GM11168 (cell line): ENCODE measurements around the gene EPHA4.

Experiments
- in situ Hi-C: fragments of 300-500 bp; cut with MboI; formaldehyde crosslinking; loops from one replicate; pipeline ENCODE4 v1.12.0; 2022; ENCODE audit warnings: low sequenced_read_pairs; ENCODE audit not compliant: unreplicated experiment

EPHA4 gene

GRCh38 chr2:221546505-221547225 is 25.4 kb downstream of the EPHA4 start:
- in situ Hi-C loops, result no loop called here

GRCh38 chr2:221541131-221541735 is 30.9 kb downstream of the EPHA4 start:
- in situ Hi-C loops, result no loop called here

- in situ Hi-C loops, result no loop called here
These were observed 32.9 kb downstream of the EPHA4 start for GRCh38 chr2:221539246-221539645.

- in situ Hi-C loops, result no loop called here
These were observed 36.3 kb downstream of the EPHA4 start for GRCh38 chr2:221535824-221536223.

- in situ Hi-C loops, result no loop called here
These were observed 38.8 kb downstream of the EPHA4 start for GRCh38 chr2:221533299-221533698.

DNA sequence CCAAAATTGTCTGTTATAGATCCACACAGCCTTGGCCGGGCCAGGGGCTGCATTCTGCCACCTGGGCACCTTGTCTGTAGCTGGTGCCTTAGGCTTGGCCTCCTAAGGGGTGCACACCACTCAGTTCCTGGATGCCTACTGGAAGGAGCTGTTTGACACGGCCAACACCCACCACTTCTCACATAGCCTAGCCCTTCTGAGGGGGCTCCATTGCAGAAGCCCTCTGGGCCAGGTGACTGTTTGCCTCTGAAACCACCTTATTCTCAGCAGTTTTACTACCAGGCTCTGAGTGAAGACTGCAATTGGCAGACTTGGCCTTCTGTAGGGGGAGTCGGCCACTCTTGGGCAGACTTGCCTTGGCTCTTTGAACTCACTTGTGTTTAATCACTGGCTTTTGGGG is 39.5 kb downstream of the EPHA4 start:
- in situ Hi-C loops, result no loop called here

DNA sequence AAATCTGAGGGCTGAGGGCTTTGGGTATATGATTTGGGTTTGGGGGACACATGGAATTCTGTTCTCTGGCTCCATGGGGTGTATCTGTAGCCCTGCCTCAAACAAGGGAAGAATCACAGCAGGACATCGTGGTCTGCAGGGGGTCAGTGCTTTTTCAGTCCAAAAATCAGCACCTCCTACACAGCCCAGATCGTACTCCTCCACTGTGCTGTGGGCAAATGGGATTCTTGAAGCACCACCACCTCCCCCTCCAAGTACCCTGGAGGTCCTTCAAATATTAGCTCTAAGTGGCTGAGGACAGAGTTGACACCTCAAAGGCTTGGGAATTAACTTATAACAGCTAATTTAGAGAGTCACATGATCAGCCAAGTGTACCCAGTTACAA is 41.5 kb downstream of the EPHA4 start:
- in situ Hi-C loops, result no loop called here

- in situ Hi-C loops, result no loop called here
These were observed 42.0 kb downstream of the EPHA4 start for GRCh38 chr2:221529943-221530652.

- in situ Hi-C loops, result no loop called here
These were observed 42.7 kb downstream of the EPHA4 start for GRCh38 chr2:221529177-221529942.

- in situ Hi-C loops, result no loop called here
These were observed 44.3 kb downstream of the EPHA4 start for GRCh38 chr2:221527776-221528309.

DNA sequence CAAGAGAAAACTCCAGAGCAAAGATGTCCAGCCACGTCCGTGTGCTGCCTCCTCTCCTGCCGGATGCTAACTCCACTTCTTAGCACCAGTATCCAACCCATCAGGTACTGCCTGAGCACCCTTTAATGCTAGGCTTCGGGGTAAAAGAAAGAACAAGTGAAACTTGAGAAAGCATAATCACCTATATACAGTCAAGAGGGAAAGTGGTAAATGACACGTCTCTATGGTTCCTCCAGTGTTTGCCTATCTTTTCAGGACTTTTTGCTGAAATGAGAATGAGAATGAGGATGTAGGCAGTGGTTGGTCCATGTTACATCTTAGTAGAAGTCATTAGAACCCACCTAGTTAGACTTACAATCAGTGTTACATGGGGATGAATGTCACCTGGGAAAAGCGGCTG is 47.9 kb downstream of the EPHA4 start:
- in situ Hi-C loops, result no loop called here

GRCh38 chr2:221521233-221521845 is 50.8 kb downstream of the EPHA4 start:
- in situ Hi-C loops, result no loop called here

- in situ Hi-C loops, result no loop called here
These were observed 53.0 kb downstream of the EPHA4 start for GRCh38 chr2:221518935-221519625.

DNA sequence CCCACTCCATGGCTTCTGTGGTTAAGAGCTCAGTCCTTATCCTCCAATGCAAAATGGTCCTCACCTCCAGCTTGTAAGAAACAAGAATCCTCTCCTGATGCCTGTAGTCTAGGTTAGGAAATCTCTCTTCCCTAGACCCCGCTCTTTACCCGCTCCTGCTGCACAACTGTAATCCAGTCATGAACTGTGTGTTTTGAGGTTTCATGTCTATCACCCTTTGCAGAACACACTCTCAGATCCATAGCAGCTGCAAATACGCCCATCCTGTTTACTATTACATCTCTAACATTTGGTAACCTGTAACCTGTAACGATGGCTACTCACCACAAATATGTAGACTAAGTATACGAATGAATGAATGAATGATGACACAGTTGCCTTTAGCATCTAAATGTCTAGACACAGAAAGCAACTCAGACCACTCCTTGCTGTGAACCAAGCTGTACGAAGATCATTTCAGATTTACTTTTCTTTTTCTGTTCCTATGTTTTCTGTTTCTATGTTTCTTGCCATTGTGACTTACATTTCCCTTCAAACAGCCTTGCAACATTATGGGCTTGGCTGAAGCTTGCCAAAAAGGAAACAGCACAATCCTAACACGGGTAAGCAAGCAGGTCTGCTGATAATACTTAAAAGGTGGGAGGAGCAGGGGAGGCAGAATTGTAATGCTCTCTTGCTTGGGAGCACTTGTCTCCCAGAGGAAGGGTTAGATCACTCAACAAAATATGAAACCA is 53.7 kb downstream of the EPHA4 start:
- in situ Hi-C loops, result no loop called here

DNA sequence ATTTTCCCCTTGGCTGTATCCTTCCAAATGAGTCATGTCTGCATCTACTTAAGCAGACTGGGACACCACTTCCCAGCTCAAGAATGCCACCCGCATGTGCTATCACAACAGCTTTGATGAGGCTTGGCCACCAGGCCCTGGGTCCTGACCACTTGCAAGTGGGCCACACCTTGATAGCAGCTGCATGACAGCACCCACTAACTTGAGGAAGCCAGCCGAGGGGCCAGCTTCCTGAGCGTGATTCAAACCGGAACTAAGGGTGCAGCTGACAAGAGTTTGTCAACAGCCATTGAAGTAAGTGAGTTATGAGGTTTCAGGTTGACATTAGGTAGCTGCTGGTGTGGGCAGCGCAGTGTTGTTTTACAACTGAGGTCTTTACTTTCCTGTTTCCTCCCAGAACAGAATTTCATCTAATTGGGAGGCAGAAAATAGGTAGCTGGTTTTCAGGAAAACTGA is 54.4 kb downstream of the EPHA4 start:
- in situ Hi-C loops, result no loop called here

DNA sequence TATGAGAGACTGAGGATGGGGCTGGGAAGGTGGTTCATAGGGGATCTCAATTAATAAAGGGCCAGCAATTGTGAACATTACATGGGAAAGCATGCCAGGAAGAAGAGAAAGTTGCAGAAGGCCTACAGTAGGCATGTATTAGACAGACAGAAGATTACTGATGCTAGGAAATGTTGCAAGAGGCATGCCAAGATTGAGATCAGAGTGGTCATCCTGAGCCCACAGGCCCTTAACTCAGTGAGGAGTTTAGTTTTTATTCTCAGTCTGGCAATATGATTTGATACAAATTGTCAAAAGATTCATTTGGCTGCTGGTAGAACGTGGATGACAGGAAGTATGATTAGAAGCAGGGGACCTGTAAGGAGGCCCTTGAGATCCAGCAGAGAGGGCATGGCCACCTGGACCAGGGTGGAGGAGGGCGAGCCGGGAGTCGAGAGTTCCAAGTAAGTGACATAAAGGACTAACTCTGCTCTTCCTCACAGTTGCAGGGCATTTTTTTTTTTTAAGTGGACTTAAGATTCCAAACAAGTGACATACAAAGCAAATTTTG is 54.9 kb downstream of the EPHA4 start:
- in situ Hi-C loops, result no loop called here

GRCh38 chr2:221515864-221516263 is 56.2 kb downstream of the EPHA4 start:
- in situ Hi-C loops, result no loop called here

- in situ Hi-C loops, result no loop called here
These were observed 57.6 kb downstream of the EPHA4 start for GRCh38 chr2:221514305-221515040.
